Breast epithelium (tissue), 4 donors: ENCODE data around the gene PFKP. TPM values are rescaled to one million over a fixed set of nuclear protein-coding genes. Genes with fewer than 3 reads are reported as not detected.

Experiments used
- DNase-seq, 2 donors: peaks; one replicate each; pipeline ENCODE4 v3.0.0-alpha.2; 2019; ENCODE audit warnings: low spot score in 2 of 2
- H3K27ac ChIP-seq, 2 donors: fragments of 200-600 bp; sonication (generic) in 1 of 2; one replicate each; pipeline ENCODE4 v1.5.1; 2016 to 2019; ENCODE audit warnings: mild to moderate bottlenecking in 1 of 2
- H3K27me3 ChIP-seq, 2 donors: fragments of 200-600 bp; sonication (generic) in 1 of 2; one replicate each; pipeline versions ENCODE4 v1.5.1 to v1.6.0; 2017 to 2019; ENCODE audit warnings: control low read depth in 1 of 2, mild to moderate bottlenecking in 1 of 2
- H3K36me3 ChIP-seq: fragments of 200-600 bp; one replicate; pipeline ENCODE4 v1.5.1; 2019
- H3K4me1 ChIP-seq, 2 donors: fragments of 200-600 bp; sonication (generic); one replicate each; pipeline ENCODE4 v1.5.1; 2016 to 2019; ENCODE audit warnings: control low read depth in 1 of 2
- H3K4me3 ChIP-seq, 3 donors: fragments of 200-600 bp; sonication (generic); 1 replicate in 2 of 3; 2 replicates in 1 of 3; pipeline ENCODE4 v1.5.1; 2016 to 2019; ENCODE audit warnings: mild to moderate bottlenecking in 3 of 3, moderate library complexity in 2 of 3
- H3K9me3 ChIP-seq, 2 donors: fragments of 200-600 bp; sonication (generic) in 1 of 2; one replicate each; pipeline ENCODE4 v1.5.1; 2016 to 2019; ENCODE audit warnings: control low read depth in 1 of 2
- CTCF ChIP-seq, 3 donors: fragments of 450-650 bp; IDR thresholded peaks; one replicate each; pipeline ENCODE4 v1.5.1; 2016 to 2017; ENCODE audit warnings: antibody characterized with exemption in 3 of 3, mild to moderate bottlenecking in 3 of 3, moderate library complexity in 3 of 3
- POLR2A ChIP-seq: fragments of 450-650 bp; IDR thresholded peaks from one replicate; pipeline ENCODE4 v1.6.1; 2016; ENCODE audit warnings: antibody characterized with exemption, mild to moderate bottlenecking, moderate library complexity
- POLR2AphosphoS5 ChIP-seq, 3 donors: sonication (generic); formaldehyde crosslinking; IDR thresholded peaks; one replicate each; pipeline ENCODE4 v1.6.1; 2017; ENCODE audit warnings: antibody characterized with exemption in 3 of 3
- intact Hi-C: fragments of 100-400 bp; cut with DNase I; formaldehyde crosslinking; loops from one replicate; pipeline ENCODE4 v1.15.1; 2023; ENCODE audit warnings: low total_unique reads
- total RNA-seq, 3 donors: library from RNA; depleted of rRNA; stranded (reverse); fragments of >200 nt; gene quantifications; one replicate each; pipeline ENCODE4 v1.1.0, GENCODE V29; 2016

Gene PFKP
- total RNA-seq, 3 donors from 2014 or later, result 16.0 to 37.0 (median 32.9) TPM

GRCh38 chr10:3106928-3107425 lies 39.6 kb downstream of the PFKP start:
- H3K27me3 ChIP-seq, result no peaks in the 10 kb centered on the region
- no peaks in the 10 kb centered on the region for H3K36me3 ChIP-seq
- H3K4me3 ChIP-seq, result peak overlapping the region in 2 of 3 donors; percentile 16 to 47
- intact Hi-C loops, result no loop called here
- DNase-seq, result no peak
- H3K9me3 ChIP-seq, result no peaks in the 10 kb centered on the region
- H3K27ac ChIP-seq, result peak overlapping the region; percentile 86 to 88
- H3K4me1 ChIP-seq, result no peaks in the 10 kb centered on the region
- TF ChIP-seq POLR2AphosphoS5 (IDR thresholded peaks at IDR 0.05) (no peak), CTCF (IDR thresholded peaks at IDR 0.05) (no peak), POLR2A (no peak)

- H3K4me3 ChIP-seq, result peak overlapping the region in 2 of 3 donors; percentile 16 to 47
- no peaks in the 10 kb centered on the region for H3K4me1 ChIP-seq
- no peaks in the 10 kb centered on the region for H3K36me3 ChIP-seq
- intact Hi-C loops, result no loop called here
- TF ChIP-seq CTCF (IDR thresholded peaks at IDR 0.05) (no peak), POLR2AphosphoS5 (IDR thresholded peaks at IDR 0.05) (peak in 2 of 3 donors; percentile 44 to 71), POLR2A (no peak)
- H3K27me3 ChIP-seq, result no peaks in the 10 kb centered on the region
- peak overlapping the region; percentile 86 to 88 for H3K27ac ChIP-seq
- peak; percentile 60 to 91 for DNase-seq
- no peaks in the 10 kb centered on the region for H3K9me3 ChIP-seq
Observed at GRCh38 chr10:3107426-3107961, 40.1 kb downstream of the PFKP start.

GRCh38 chr10:3108033-3108432 lies 40.7 kb downstream of the PFKP start:
- H3K9me3 ChIP-seq, result no peaks in the 10 kb centered on the region
- H3K27ac ChIP-seq, result peak overlapping the region; percentile 86 to 88
- no peaks in the 10 kb centered on the region for H3K27me3 ChIP-seq
- no peaks in the 10 kb centered on the region for H3K4me1 ChIP-seq
- no peaks in the 10 kb centered on the region for H3K36me3 ChIP-seq
- DNase-seq, result no peak
- no peak for TF ChIP-seq POLR2AphosphoS5 (IDR thresholded peaks at IDR 0.05)
- no peak for TF ChIP-seq CTCF (IDR thresholded peaks at IDR 0.05)
- TF ChIP-seq POLR2A, result no peak
- H3K4me3 ChIP-seq, result peak overlapping the region in 1 of 3 donors; percentile 47
- intact Hi-C loops, result no loop called here

- no peaks in the 10 kb centered on the region for H3K4me1 ChIP-seq
- no peaks in the 10 kb centered on the region for H3K36me3 ChIP-seq
- intact Hi-C loops, result no loop called here
- no peak for DNase-seq
- no peak overlapping the region for H3K4me3 ChIP-seq
- H3K27me3 ChIP-seq, result no peaks in the 10 kb centered on the region
- no peak overlapping the region for H3K27ac ChIP-seq
- no peaks in the 10 kb centered on the region for H3K9me3 ChIP-seq
- TF ChIP-seq POLR2AphosphoS5 (IDR thresholded peaks at IDR 0.05) (no peak), POLR2A (no peak), CTCF (IDR thresholded peaks at IDR 0.05) (no peak)
Observed at GRCh38 chr10:3108575-3109105, 41.3 kb downstream of the PFKP start.

GRCh38 chr10:3109196-3109595 lies 41.8 kb downstream of the PFKP start:
- TF ChIP-seq POLR2AphosphoS5 (IDR thresholded peaks at IDR 0.05) (no peak), CTCF (IDR thresholded peaks at IDR 0.05) (no peak), POLR2A (no peak)
- no peaks in the 10 kb centered on the region for H3K27me3 ChIP-seq
- H3K36me3 ChIP-seq, result no peaks in the 10 kb centered on the region
- intact Hi-C loops, result no loop called here
- H3K9me3 ChIP-seq, result no peaks in the 10 kb centered on the region
- H3K27ac ChIP-seq, result no peak overlapping the region
- H3K4me1 ChIP-seq, result no peaks in the 10 kb centered on the region
- no peak for DNase-seq
- H3K4me3 ChIP-seq, result no peak overlapping the region
